Pulmonary artery endothelial cell (primary cell): ENCODE measurements around the gene HNRNPH2. TPM values are rescaled to one million over a fixed set of nuclear protein-coding genes. Genes with fewer than 3 reads are reported as not detected.

Experiments used
- DNase-seq: peaks from one replicate; pipeline ENCODE4 v3.0.0-alpha.2; 2011; ENCODE audit warnings: low read depth, low spot score
- total RNA-seq: library from RNA; depleted of rRNA; stranded (reverse); fragments of >200 nt; gene quantifications from 2 replicates; pipeline ENCODE4 v1.2.3, GENCODE V29; 2014

Gene HNRNPH2
- total RNA-seq, 1 donor from 2014 or later, result 106 TPM

GRCh38 chrX:101394372-101394771 lies 13.7 kb upstream of the HNRNPH2 start:
- DNase-seq, result no peak

- DNase-seq, result no peak
These were observed 12.2 kb upstream of the HNRNPH2 start for GRCh38 chrX:101395789-101396188.

- no peak for DNase-seq
These were observed 10.2 kb upstream of the HNRNPH2 start for GRCh38 chrX:101397779-101398178.

- no peak for DNase-seq
These were observed 9.3 kb upstream of the HNRNPH2 start for GRCh38 chrX:101398694-101399093.

GRCh38 chrX:101399825-101400224 lies 8.2 kb upstream of the HNRNPH2 start:
- DNase-seq, result no peak

- DNase-seq, result no peak
These were observed 765 bp upstream of the HNRNPH2 start for GRCh38 chrX:101407167-101407747.

GRCh38 chrX:101408532-101408841 lies 465 bp downstream of the HNRNPH2 start:
- DNase-seq, result no peak

GRCh38 chrX:101409043-101409442 lies 1.0 kb downstream of the HNRNPH2 start:
- DNase-seq, result no peak

GRCh38 chrX:101410461-101410860 lies 2.4 kb downstream of the HNRNPH2 start:
- no peak for DNase-seq

- DNase-seq, result no peak
These were observed 4.0 kb downstream of the HNRNPH2 start for GRCh38 chrX:101411984-101412383.

- peak; percentile 52 for DNase-seq
These were observed 7.4 kb downstream of the HNRNPH2 start for GRCh38 chrX:101415180-101416145.

- no peak for DNase-seq
These were observed 8.7 kb downstream of the HNRNPH2 start for GRCh38 chrX:101416691-101417090.

- no peak for DNase-seq
These were observed 9.2 kb downstream of the HNRNPH2 start for GRCh38 chrX:101417190-101417589.

GRCh38 chrX:101417981-101418841 lies 10.2 kb downstream of the HNRNPH2 start:
- no peak for DNase-seq

- DNase-seq, result no peak
These were observed 11.5 kb downstream of the HNRNPH2 start for GRCh38 chrX:101419489-101419888.

- DNase-seq, result no peak
These were observed 19.9 kb downstream of the HNRNPH2 start for GRCh38 chrX:101427954-101428353.

GRCh38 chrX:101429934-101430333 lies 21.9 kb downstream of the HNRNPH2 start:
- DNase-seq, result no peak

GRCh38 chrX:101430457-101431078 lies 22.5 kb downstream of the HNRNPH2 start:
- DNase-seq, result no peak

- no peak for DNase-seq
These were observed 34.1 kb downstream of the HNRNPH2 start for GRCh38 chrX:101442085-101442484.

- DNase-seq, result no peak
These were observed 41.3 kb downstream of the HNRNPH2 start for GRCh38 chrX:101449279-101449678.

- no peak for DNase-seq
These were observed 42.1 kb downstream of the HNRNPH2 start for GRCh38 chrX:101450085-101450484.

- DNase-seq, result no peak
These were observed 42.9 kb downstream of the HNRNPH2 start for GRCh38 chrX:101450961-101451360.
